AG04450 (cell line): Measurements from ENCODE around the gene GPC5. TPM values are rescaled to one million over a fixed set of nuclear protein-coding genes. Genes with fewer than 3 reads are reported as not detected.

ENCODE experiments used
- CTCF ChIA-PET: fragments of 300-600, 350-600 bp; formaldehyde crosslinking; extraction: SDS; loops from one replicate; lab custom pipeline; 2022; ENCODE audit warnings: antibody characterized with exemption, inconsistent platforms; lab: Charles Lee
- POLR2A ChIA-PET: fragments of 350-600 bp; formaldehyde crosslinking; extraction: SDS; loops from one replicate; lab custom pipeline; 2021; ENCODE audit warnings: antibody characterized with exemption, inconsistent platforms; lab: Yijun Ruan, JAX
- DNase-seq: peaks from one replicate; pipeline ENCODE4 v3.0.0-alpha.2; 2011; ENCODE audit warnings: low read depth, low spot score
- H3K27ac ChIP-seq: one replicate; pipeline ENCODE4 v1.5.1; 2012; ENCODE audit warnings: low read depth, low read length, control low read depth
- H3K27me3 ChIP-seq: one replicate; pipeline ENCODE4 v1.6.0; 2012; ENCODE audit warnings: low read length; ENCODE audit not compliant: control insufficient read depth, insufficient read depth
- H3K4me3 ChIP-seq: 2 replicates; pipeline ENCODE4 v1.5.1; 2011; ENCODE audit warnings: mild to moderate bottlenecking, low read depth, low read length, control low read depth
- H3K9me3 ChIP-seq: 2 replicates; pipeline ENCODE4 v1.5.1; 2012; ENCODE audit warnings: low read length; ENCODE audit not compliant: control insufficient read depth, insufficient read depth
- CTCF ChIP-seq: IDR thresholded peaks from 2 replicates; pipeline ENCODE4 v1.5.1; 2011; ENCODE audit warnings: low read depth, low read length, control low read depth, inconsistent platforms
- polyA plus RNA-seq: library from polyadenylated mRNA; depleted of rRNA; stranded (reverse); fragments of >200 nt; gene quantifications from 2 replicates; pipeline ENCODE4 v1.2.3, GENCODE V29; 2011

Gene GPC5
- polyA plus RNA-seq, 1 experiment, result 3.6 TPM

DNA sequence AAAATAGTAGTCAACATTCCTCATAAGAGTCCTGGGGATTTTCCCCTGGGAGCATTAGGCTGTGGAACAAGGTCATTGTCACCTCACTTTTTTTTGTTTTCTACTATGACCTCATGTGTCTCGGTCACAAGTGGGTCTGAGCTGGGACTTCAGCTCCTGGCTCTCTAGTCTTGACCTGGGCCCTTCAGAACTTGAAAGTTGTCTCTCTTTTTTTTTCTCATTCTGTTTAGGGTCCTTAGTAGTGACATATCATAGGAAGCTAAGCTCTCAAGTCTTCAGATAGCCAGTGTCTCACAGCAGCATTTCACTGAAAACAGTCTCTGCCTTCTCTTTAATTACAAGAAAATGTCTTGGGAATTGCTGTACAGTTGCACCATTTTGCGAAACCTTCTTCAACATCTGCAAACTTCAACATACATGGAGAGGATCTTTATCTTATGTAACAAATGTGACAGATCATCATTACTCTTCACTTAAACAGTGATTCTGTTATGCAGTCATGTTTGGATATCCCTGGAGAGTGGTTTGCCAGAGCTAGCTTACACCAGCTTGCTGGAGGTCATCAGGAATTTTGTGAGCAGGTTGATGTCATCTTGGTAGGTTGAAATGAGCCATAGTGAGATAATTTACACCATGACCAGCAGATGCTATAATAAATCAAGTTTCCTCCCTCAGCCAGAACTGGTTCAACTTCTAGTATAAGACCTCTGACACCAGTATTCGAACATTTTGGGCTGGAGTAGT lies 131.5 kb downstream of the GPC5 start:
- ChIA-PET POLR2A (no interaction called here), CTCF (no interaction called here)

GRCh38 chr13:91531646-91532045 lies 133.2 kb downstream of the GPC5 start:
- no peak for DNase-seq
- H3K27ac ChIP-seq, result no peak overlapping the region
- POLR2A ChIA-PET, result no interaction called here

More for the DNA sequence above, 131.5 kb downstream of the GPC5 start:
- no peak for DNase-seq
- no peak overlapping the region for H3K27ac ChIP-seq
- H3K4me3 ChIP-seq, result no peak overlapping the region
- peaks cover 3% of the 10 kb centered on the region; the same call in 1 of the 2 replicates for H3K9me3 ChIP-seq
- no peaks in the 10 kb centered on the region for H3K27me3 ChIP-seq
- TF ChIP-seq CTCF, result no peak

GRCh38 chr13:91533354-91533753 lies 134.9 kb downstream of the GPC5 start:
- no peaks in the 10 kb centered on the region for H3K27me3 ChIP-seq
- no peak for TF ChIP-seq CTCF
- POLR2A ChIA-PET, result no interaction called here
- no peaks in the 10 kb centered on the region for H3K9me3 ChIP-seq
- CTCF ChIA-PET, result no interaction called here
- no peak overlapping the region for H3K27ac ChIP-seq
- H3K4me3 ChIP-seq, result no peak overlapping the region
- no peak for DNase-seq

More at GRCh38 chr13:91531646-91532045, 133.2 kb downstream of the GPC5 start:
- CTCF ChIA-PET, result no interaction called here
- H3K4me3 ChIP-seq, result no peak overlapping the region
- no peaks in the 10 kb centered on the region for H3K27me3 ChIP-seq
- H3K9me3 ChIP-seq, result peaks cover 3% of the 10 kb centered on the region; the same call in 1 of the 2 replicates
- no peak for TF ChIP-seq CTCF

GRCh38 chr13:91534996-91535395 lies 136.6 kb downstream of the GPC5 start:
- Histone ChIP-seq H3K27ac (no peak overlapping the region), H3K27me3 (no peaks in the 10 kb centered on the region), H3K4me3 (no peak overlapping the region), H3K9me3 (no peaks in the 10 kb centered on the region)
- no peak for TF ChIP-seq CTCF
- POLR2A ChIA-PET, result no interaction called here
- DNase-seq, result no peak
- CTCF ChIA-PET, result no interaction called here

DNA sequence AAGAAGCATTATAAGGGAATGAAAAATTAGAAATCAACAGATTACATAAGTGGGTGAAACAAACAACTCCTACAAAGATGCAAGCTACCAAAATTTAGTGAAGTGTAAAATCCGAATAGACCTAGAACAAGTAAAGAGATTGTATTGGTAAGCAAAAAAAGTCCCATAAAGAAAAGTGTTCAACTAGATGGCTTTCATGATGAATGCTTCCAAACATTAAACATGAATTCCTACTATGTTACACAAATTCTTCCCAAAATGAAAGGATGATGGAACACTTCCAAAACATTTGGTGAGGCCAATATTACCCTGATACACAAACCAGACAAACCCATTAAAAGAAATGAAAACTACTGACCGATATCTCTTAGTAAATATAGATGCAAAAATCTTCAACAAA lies 139.0 kb downstream of the GPC5 start:
- H3K27me3 ChIP-seq, result no peaks in the 10 kb centered on the region
- no peak overlapping the region for H3K27ac ChIP-seq
- CTCF ChIA-PET, result no interaction called here
- no peak for TF ChIP-seq CTCF
- no peak overlapping the region for H3K4me3 ChIP-seq
- DNase-seq, result no peak
- H3K9me3 ChIP-seq, result no peaks in the 10 kb centered on the region
- POLR2A ChIA-PET, result no interaction called here
